Activated naive CD4-positive, alpha-beta T cell treated with anti-CD3 and anti-CD28 coated beads, Interleukin-2, amount 50 U/mL, for 24 hours (primary cell): ENCODE measurements around the gene SORD.
A peak's percentile ranks its signal among the peaks of the same experiment; 100 is the strongest.
"Not testable (repeated sequence)": the region's sequence is repeated elsewhere in the genome, so short reads cannot be mapped to it uniquely, and the experiment has no call there.

Source experiments
- H3K27ac Mint-ChIP-seq: one replicate; pipeline ENCODE4 v1.8.0; 2021; ENCODE audit warnings: mild to moderate bottlenecking, mixed read lengths
- H3K27me3 Mint-ChIP-seq: one replicate; pipeline ENCODE4 v1.8.0; 2021; ENCODE audit warnings: mixed read lengths
- H3K36me3 Mint-ChIP-seq: one replicate; pipeline ENCODE4 v1.8.0; 2021; ENCODE audit warnings: mixed read lengths
- H3K4me1 Mint-ChIP-seq: one replicate; pipeline ENCODE4 v1.8.0; 2021; ENCODE audit warnings: mixed read lengths
- H3K4me3 Mint-ChIP-seq: one replicate; pipeline ENCODE4 v1.8.0; 2021; ENCODE audit warnings: mild to moderate bottlenecking, mixed read lengths
- H3K9me3 Mint-ChIP-seq: one replicate; pipeline ENCODE4 v1.8.0; 2021; ENCODE audit warnings: mixed read lengths

The SORD gene

DNA sequence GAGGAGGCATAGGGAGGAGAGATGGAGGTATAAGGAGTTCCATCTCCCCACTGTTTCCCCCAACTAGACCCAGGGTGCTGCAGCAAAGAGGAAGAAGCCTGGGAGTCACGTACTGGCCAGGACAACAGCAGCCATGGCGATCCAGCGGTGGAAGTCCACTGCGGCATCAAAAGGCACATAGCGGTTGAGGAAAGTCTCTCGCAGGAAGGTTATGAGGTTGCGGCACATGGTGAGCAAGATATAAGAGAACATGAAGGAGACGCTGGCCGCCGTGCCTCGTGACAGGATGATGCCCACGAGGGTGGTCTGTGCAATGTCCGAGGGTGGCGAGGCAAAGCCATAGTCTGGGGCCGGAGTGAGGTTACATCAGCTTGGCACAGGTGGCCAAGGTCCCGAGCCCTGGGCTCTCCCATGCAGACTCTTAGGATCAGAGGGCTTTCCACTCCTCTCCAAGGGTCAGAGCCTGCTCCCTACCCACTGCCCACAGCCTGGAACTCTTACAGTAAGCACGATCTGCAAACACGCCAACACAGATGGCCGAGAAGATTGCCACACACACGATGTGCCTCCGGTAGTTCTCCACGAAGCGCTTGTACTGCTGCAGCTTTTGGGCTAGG, 76.7 kb downstream of the SORD start:
- Mint-ChIP-seq H3K27ac (no peak overlapping the region), H3K9me3 (no peaks in the 10 kb centered on the region), H3K27me3 (no peaks in the 10 kb centered on the region), H3K4me1 (no peaks in the 10 kb centered on the region), H3K36me3 (no peaks in the 10 kb centered on the region), H3K4me3 (no peak overlapping the region)

DNA sequence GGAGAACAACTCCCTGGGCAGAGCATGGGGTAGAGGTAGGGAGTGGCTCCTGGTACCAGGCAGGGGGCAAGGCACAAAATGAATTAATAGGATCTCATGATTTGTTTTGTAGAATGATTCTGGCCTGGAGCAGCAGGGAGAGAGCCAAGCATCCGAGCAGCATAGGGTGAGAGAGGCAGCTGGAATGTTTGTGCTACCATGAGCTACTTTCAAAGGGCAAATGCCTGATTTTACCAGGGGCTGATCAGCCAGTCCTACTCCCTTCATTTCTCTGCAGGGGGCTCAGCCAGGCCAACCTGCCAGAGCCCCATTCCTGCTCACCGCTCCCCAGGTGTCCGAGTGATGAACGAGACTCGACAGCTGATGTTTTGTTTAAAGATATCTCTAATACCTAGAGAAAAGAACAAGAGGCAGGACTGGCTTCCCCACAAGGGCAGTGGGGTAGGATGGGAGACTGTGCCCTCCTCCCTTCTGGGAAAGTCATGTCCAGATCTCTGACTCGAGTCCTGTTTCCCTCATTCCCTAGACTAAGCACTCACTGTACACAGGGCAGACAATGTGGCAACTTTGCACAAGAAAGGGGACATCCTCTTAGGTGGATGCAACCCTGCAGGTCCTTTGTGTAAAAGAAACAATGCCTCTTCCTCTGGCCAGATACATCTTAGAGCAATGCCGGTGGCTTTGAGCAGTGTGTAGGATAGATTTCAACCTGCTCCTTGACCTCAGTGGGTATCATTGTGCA, 78.1 kb downstream of the SORD start:
- Mint-ChIP-seq H3K9me3 (no peaks in the 10 kb centered on the region), H3K27me3 (no peaks in the 10 kb centered on the region), H3K4me3 (no peak overlapping the region), H3K27ac (no peak overlapping the region), H3K4me1 (no peaks in the 10 kb centered on the region), H3K36me3 (no peaks in the 10 kb centered on the region)

DNA sequence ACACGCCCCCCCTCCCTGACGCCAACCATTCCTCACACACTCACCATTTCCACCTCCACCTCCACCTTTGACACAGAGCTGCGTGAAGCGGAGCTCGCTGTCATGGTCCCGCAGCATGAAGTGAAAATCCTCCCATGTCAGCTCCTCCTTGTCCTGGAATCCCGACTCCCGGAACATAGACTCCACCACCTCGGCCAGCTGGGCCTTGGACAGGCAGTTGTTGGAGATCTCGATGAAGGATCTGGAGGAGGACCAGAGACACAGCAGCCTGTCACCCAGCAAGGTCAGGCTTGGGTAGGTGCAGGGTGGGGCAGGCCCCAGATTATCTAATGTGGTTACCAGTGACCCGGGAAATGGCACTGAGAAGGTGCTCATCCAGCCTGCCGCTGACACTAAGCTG, 78.8 kb downstream of the SORD start:
- Mint-ChIP-seq H3K36me3 (no peaks in the 10 kb centered on the region), H3K27ac (no peak overlapping the region), H3K9me3 (no peaks in the 10 kb centered on the region), H3K4me3 (no peak overlapping the region), H3K27me3 (no peaks in the 10 kb centered on the region), H3K4me1 (no peaks in the 10 kb centered on the region)

DNA sequence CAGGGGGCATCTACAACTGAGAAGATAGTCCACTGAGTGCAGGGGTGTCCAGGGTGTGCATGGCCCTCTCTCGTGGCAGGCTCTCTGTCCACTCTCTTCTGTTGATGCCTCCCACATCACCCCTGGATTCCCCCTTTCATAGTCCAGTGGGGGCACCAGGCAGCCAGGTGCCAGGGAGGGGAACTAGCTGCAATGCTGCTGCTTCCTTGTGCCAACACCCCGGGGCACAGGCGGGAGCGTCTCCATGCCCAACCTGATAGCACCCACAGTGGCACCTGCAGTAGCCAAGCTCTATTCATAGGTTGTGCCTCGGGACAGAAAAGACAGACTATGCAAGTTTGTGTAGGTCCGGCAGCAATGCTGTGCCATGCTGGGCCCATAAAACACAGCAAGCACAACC, 79.2 kb downstream of the SORD start:
- Mint-ChIP-seq H3K4me1 (no peaks in the 10 kb centered on the region), H3K4me3 (no peak overlapping the region), H3K27ac (no peak overlapping the region), H3K9me3 (no peaks in the 10 kb centered on the region), H3K36me3 (no peaks in the 10 kb centered on the region), H3K27me3 (peaks cover 2% of the 10 kb centered on the region)

DNA sequence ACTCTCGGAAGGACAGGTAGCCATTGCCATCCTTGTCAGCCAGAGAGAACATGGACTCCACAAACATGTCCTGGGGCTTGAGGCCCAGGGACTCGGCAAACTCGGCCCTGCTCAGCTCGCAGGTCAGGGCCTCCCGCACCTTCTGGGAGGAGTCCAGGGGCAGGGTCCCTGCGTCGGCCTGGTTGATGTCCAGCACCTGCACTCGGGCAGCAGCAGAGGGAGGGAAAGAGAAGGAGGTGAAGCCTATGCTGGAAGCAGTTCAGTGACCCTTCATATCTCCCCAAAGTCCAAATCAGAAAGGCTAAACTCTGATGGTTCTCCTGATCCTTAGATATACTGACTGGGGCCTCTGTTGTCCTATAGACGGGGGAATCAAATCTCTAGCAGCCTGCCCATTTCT, 81.2 kb downstream of the SORD start:
- not testable (repeated sequence) for H3K4me3 Mint-ChIP-seq, H3K36me3 Mint-ChIP-seq, H3K27ac Mint-ChIP-seq, H3K9me3 Mint-ChIP-seq, H3K4me1 Mint-ChIP-seq
- H3K27me3 Mint-ChIP-seq = peaks cover 10% of the 10 kb centered on the region

DNA sequence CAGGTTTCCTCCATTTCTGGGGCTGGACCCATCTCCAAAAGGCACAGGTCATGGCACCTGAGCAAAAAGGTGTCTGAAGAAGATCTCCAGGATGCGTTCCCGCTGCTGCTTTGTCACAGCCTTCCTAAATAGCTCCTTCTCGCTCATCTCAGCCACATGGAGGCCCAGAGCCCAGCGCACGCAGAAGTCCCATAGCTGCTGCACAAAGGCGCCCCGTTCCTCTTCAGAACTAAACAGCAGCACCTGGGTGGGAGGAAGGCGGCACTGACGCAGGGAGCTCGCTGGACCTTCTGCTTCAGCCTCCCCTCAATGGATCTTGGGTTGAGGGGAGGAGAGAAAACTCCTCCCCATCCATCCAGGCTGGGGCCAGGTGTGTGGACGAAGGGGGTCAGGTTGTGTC, 82.6 kb downstream of the SORD start:
- Mint-ChIP-seq H3K27me3 (peaks cover 22% of the 10 kb centered on the region), H3K4me3 (no peak overlapping the region), H3K27ac (no peak overlapping the region), H3K4me1 (no peaks in the 10 kb centered on the region), H3K9me3 (no peaks in the 10 kb centered on the region), H3K36me3 (no peaks in the 10 kb centered on the region)

DNA sequence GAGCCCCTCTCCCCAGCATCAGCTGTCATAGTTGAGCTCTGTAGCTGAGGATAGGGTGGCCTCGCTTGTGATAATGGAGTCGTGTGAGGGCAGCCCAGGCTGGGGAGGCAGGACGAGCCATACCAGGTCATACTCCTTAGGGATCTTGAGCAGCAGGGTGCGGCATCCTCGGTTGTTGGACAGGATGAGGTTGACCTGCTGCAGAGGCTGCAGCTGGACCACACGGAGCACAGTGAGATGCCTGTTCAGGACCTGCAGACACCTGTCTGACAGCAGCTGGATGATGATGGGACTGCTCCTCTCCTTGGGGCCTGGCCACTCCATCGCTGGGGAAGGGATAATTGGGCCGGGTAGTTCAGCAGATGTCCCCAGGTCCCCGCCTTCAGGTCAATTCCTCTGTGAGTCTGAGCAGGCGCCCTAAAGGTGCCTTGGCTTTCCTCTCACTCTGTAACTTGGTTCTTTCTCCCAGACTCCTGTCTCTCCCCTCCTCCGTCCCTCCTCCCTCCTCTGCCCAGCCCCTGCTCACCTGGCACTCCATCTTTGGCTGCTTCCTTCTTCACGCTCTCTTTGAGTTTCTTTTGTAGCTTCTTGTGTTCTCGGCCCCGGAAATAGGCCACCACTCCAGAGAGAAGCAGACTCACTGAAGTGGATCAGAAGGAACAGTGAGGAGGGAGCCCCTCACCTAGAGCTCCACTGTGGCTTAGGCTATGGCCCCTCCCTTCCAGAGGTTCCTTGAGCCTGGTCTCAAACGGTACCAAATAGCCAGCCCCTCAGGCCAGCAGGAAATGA, 83.2 kb downstream of the SORD start:
- Mint-ChIP-seq H3K36me3 (no peaks in the 10 kb centered on the region), H3K4me3 (no peak overlapping the region), H3K9me3 (no peaks in the 10 kb centered on the region), H3K27me3 (peaks cover 23% of the 10 kb centered on the region), H3K4me1 (no peaks in the 10 kb centered on the region), H3K27ac (no peak overlapping the region)

DNA sequence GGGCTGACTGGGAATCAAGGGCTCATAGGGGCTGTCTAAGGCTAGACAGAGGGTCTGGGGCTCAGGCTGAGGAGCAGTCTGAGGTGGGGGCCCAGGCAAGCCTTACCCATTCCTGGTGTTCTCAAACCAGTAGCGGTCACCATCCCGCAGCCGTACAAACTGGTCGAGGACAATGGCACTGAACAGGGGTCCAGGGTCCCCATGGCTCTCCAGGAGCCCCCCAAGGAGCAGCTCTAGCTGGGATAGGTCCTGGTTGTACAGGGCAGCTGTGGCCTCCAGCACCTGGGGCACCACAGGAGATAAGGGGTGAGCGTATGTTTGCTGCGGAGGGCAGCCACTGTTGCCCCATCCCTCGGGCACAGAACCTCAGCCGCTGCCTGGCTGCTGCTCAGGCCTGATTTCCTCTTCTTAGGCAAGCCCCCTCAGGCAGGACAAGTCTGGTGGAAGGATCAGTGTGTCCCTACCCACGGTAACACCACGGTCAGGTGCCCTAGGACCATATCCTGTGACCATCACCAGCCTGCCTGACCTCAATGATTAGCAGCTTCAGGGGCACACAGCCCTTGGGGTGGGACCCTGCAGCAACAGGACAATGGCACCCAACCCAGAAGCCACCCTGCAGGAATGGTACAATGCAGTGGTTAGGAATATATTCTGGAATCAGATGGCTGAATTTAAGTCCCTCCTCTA, 85.1 kb downstream of the SORD start:
- Mint-ChIP-seq H3K27me3 (peaks cover 32% of the 10 kb centered on the region), H3K4me3 (no peak overlapping the region), H3K36me3 (no peaks in the 10 kb centered on the region), H3K9me3 (no peaks in the 10 kb centered on the region), H3K27ac (no peak overlapping the region), H3K4me1 (peaks cover 10% of the 10 kb centered on the region)

DNA sequence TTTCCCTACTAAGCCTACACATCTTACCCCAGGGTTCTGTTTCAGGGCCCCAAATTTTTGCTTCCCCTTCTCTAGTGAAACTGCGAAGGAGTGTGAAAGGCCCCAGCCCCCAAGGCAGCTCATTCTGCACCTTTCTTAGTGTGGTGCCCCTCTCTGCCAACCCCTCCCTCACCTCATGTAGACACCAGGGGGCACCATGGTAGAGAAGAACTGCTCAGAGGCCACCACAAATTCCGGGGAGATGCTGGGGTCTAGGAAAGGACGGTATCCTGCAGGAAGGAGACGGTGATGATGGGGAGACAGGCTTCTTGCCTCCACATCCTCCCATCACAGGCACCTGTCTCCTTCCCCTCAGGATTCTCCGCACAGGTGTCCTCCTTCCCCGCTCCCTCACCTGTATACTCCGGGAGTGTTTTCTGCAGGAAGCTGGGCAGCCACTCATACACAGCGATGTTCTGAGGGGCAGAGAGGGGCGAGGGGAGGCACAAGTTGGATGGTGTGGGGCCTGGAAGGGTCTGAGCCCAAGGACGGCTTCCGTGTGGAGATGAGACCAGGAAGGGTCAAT, 87.3 kb downstream of the SORD start:
- peaks cover 24% of the 10 kb centered on the region for H3K4me1 Mint-ChIP-seq
- no peak overlapping the region for H3K4me3 Mint-ChIP-seq
- H3K27me3 Mint-ChIP-seq = peaks cover 46% of the 10 kb centered on the region
- H3K9me3 Mint-ChIP-seq = no peaks in the 10 kb centered on the region
- no peaks in the 10 kb centered on the region for H3K36me3 Mint-ChIP-seq
- no peak overlapping the region for H3K27ac Mint-ChIP-seq

DNA sequence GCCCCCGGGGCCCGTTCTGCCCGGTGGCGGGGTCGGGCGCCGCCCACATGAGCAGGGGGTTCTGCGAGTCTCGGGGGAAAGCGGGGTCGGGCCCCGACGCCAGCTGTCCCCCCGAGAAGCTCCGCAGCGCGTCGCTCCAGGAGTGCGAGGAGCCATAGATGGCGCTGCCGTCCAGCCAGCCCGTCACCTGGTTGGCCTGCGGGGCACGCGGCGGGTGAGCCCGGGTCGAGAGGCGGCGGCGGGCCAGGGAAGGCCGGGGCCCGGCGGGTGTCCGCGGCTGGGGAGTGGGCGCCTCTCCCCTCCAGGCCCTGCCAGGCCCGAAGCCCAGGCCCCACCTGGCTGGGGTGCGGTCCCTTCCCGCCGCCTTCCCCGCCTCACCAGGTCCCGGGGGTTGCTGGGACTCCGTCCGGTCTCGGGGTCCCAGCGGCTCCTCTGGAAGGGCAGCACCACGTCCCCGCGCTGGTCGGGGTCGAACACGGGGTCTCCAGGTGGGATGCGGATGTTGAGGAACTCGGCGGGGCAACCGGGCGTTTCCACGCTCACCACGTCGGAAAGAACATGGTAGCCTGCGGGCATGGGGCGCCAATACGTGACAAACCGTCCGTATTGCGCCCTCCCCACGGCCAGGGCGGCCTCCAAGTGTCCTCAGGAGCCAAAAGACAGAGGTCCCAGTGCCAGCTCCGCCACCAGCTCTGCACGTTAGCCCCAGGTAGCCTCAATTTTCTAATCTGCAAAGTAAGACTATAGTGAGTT, 88.6 kb downstream of the SORD start:
- H3K4me3 Mint-ChIP-seq = peak overlapping the region; percentile 75
- H3K36me3 Mint-ChIP-seq = no peaks in the 10 kb centered on the region
- no peaks in the 10 kb centered on the region for H3K9me3 Mint-ChIP-seq
- peaks cover 58% of the 10 kb centered on the region for H3K27me3 Mint-ChIP-seq
- peaks cover 30% of the 10 kb centered on the region for H3K4me1 Mint-ChIP-seq
- H3K27ac Mint-ChIP-seq = no peak overlapping the region

DNA sequence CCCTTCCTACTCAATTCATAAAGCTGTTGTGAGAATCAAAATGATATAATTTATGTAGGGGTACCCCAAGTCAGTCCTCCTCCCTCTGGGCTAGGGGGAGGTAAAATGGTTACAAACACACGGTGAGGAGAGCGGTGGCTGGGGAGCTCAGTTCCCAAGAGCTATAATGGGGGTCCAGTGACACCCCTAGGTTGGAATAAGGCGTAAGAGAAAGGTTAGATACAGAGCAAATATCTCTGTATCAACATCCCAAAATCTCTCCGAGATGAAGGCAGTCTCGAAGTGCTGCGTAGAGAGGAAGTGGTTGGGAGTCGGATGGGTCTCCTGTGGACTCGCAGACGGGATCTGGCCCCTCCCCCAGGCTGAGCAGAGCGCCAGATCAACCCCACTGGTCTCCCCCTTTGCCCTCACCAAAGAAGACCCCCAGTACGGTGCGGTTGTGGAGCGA, 89.2 kb downstream of the SORD start:
- H3K36me3 Mint-ChIP-seq = no peaks in the 10 kb centered on the region
- peaks cover 32% of the 10 kb centered on the region for H3K4me1 Mint-ChIP-seq
- H3K4me3 Mint-ChIP-seq = peak overlapping the region; percentile 75
- no peaks in the 10 kb centered on the region for H3K9me3 Mint-ChIP-seq
- H3K27me3 Mint-ChIP-seq = peaks cover 58% of the 10 kb centered on the region
- H3K27ac Mint-ChIP-seq = no peak overlapping the region

DNA sequence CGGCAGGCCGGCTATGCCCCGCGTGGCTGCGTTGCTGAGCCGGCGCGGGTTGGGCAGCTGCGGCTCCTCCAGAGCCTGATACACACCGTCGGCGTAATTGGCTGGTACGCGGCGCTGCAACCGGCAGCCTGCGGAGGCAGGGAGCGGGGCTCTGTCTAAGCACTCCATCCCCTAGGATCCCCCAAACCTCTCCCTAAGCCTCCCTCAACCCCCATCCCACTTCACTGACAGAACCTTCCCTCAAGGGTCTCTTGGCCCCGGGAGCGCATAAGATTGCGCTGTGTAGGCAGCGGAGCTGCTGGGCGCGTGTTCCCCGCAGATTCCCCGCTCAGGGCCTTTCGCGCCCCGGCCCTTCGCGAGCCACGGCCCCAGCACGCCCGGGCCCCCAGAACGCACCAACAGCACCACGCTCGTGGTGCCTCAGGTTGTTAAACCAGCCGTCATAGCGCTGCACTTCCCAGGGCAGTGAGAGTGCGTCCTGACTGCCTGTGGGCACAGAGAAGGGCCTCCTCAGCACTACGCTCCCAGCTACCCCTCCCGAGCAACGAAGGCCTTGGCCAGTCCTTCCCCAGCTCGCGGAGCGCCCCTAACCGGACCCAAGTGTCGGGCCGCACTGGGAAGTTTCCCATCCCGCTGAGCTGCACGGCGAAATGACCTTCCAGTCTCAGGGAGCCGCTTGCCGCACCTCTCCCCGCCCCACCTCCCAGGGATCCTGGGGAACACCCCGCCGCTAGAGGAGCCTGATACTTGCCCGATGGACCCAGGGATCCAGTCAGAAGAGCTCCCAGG, 89.8 kb downstream of the SORD start:
- peaks cover 38% of the 10 kb centered on the region for H3K4me1 Mint-ChIP-seq
- no peaks in the 10 kb centered on the region for H3K9me3 Mint-ChIP-seq
- H3K27me3 Mint-ChIP-seq = peaks cover 60% of the 10 kb centered on the region
- H3K36me3 Mint-ChIP-seq = no peaks in the 10 kb centered on the region
- H3K4me3 Mint-ChIP-seq = peak overlapping the region; percentile 75
- no peak overlapping the region for H3K27ac Mint-ChIP-seq

DNA sequence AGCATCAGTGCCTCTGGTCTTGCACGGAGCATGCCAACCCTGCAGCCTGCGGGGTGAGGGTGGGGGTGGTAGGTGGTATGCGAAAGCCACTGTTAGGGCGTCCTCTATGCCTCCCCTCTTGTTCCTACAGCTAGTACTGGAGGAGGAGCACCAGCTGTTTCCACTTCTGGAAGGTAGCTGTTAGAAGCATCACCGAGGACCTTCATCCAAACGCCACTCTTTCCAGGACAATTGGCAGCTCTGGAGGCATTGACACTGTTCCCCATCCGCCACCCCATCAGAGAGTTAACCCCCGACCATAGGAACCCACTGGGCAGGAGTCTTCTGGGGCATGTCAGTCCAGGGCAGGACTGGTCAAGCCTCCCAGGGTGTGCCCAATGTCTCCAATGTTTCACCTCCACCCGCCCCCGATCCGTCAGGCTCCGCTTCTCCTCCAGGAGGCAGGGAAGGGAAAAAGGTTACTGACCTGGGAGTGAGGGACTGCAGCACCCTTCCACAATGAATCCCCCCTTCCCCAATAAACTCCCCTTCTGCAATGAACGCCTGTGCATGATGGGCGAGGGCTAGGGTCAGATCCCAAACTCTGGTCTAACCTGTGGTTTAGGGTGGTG, 90.5 kb downstream of the SORD start:
- H3K4me1 Mint-ChIP-seq = peaks cover 44% of the 10 kb centered on the region
- H3K36me3 Mint-ChIP-seq = no peaks in the 10 kb centered on the region

More for the DNA sequence above, 90.5 kb downstream of the SORD start:
- Mint-ChIP-seq H3K27ac (no peak overlapping the region), H3K4me3 (no peak overlapping the region), H3K9me3 (no peaks in the 10 kb centered on the region), H3K27me3 (peaks cover 61% of the 10 kb centered on the region)
